Mesenchymal stem cell (in vitro differentiated cells and primary cell): ENCODE measurements around the gene PRICKLE2.

ENCODE experiments used
- DNase-seq: peaks from one replicate; pipeline ENCODE4 v3.0.0-alpha.2; 2013
- H2AFZ ChIP-seq: one replicate; pipeline ENCODE4 v1.6.1; 2013; ENCODE audit warnings: low read depth, mild to moderate bottlenecking, control low read depth, inconsistent platforms, low read length, moderate library complexity
- H2AK5ac ChIP-seq: 2 replicates; pipeline ENCODE4 v1.6.1; 2013; ENCODE audit warnings: low read length, moderate library complexity, mild to moderate bottlenecking, inconsistent platforms; ENCODE audit not compliant: severe bottlenecking
- H2BK120ac ChIP-seq: one replicate; pipeline ENCODE4 v1.6.1; 2013; ENCODE audit warnings: low read depth, mild to moderate bottlenecking, inconsistent platforms, low read length, moderate library complexity
- H2BK12ac ChIP-seq, 2 experiments: one replicate each; pipeline ENCODE4 v1.6.1; 2013; ENCODE audit warnings: inconsistent platforms in 2 of 2, low read length in 2 of 2, mild to moderate bottlenecking in 2 of 2, moderate library complexity in 2 of 2, control low read depth in 1 of 2
- H2BK15ac ChIP-seq: one replicate; pipeline ENCODE4 v1.6.1; 2013; ENCODE audit warnings: mild to moderate bottlenecking, low read depth, inconsistent platforms; ENCODE audit not compliant: poor library complexity, severe bottlenecking
- H2BK5ac ChIP-seq: 2 replicates; pipeline ENCODE4 v1.6.1; 2013; ENCODE audit warnings: low read depth, mild to moderate bottlenecking, low read length, control low read depth, inconsistent platforms; ENCODE audit not compliant: poor library complexity, severe bottlenecking
- H3K14ac ChIP-seq, 2 experiments: one replicate each; pipeline ENCODE4 v1.6.1; 2013; ENCODE audit warnings: inconsistent platforms in 2 of 2, low read length in 2 of 2, control low read depth in 1 of 2, mild to moderate bottlenecking in 1 of 2, moderate library complexity in 1 of 2
- H3K18ac ChIP-seq, 2 experiments: one replicate each; pipeline ENCODE4 v1.6.1; 2013; ENCODE audit warnings: inconsistent platforms in 2 of 2, low read length in 2 of 2, control low read depth in 1 of 2, low read depth in 1 of 2, mild to moderate bottlenecking in 1 of 2
- H3K23ac ChIP-seq, 2 experiments: one replicate each; pipeline ENCODE4 v1.6.1; 2013; ENCODE audit warnings: inconsistent platforms in 2 of 2, low read length in 2 of 2, mild to moderate bottlenecking in 2 of 2, moderate library complexity in 2 of 2, control low read depth in 1 of 2
- H3K27ac ChIP-seq: 2 replicates; pipeline ENCODE4 v1.5.1; 2013; ENCODE audit warnings: mild to moderate bottlenecking, moderate library complexity, low read length, control low read depth, inconsistent platforms; ENCODE audit not compliant: poor library complexity, severe bottlenecking
- H3K27me3 ChIP-seq, 2 experiments: 2 replicates each; pipeline versions ENCODE4 v1.6.1 to v1.7.0; 2013; ENCODE audit warnings: low read length in 2 of 2, mild to moderate bottlenecking in 2 of 2, moderate library complexity in 2 of 2, control low read depth in 1 of 2, inconsistent platforms in 1 of 2; ENCODE audit not compliant: control insufficient read depth in 1 of 2, insufficient read depth in 1 of 2
- H3K36me3 ChIP-seq, 2 experiments: 2 replicates each; pipeline versions ENCODE4 v1.6.1 to v1.7.0; 2013; ENCODE audit warnings: low read length in 2 of 2, control low read depth in 1 of 2, inconsistent platforms in 1 of 2, low read depth in 1 of 2, mild to moderate bottlenecking in 1 of 2; ENCODE audit not compliant: insufficient read depth in 2 of 2, control insufficient read depth in 1 of 2
- H3K4ac ChIP-seq, 2 experiments: one replicate each; pipeline ENCODE4 v1.6.1; 2013; ENCODE audit warnings: inconsistent platforms in 2 of 2, low read length in 2 of 2, mild to moderate bottlenecking in 2 of 2, moderate library complexity in 2 of 2, control low read depth in 1 of 2, low read depth in 1 of 2
- H3K4me1 ChIP-seq: 2 replicates; pipeline ENCODE4 v1.6.1; 2013; ENCODE audit warnings: low read depth, low read length, control low read depth; ENCODE audit not compliant: control insufficient read depth, insufficient read depth
- H3K4me2 ChIP-seq: 2 replicates; pipeline ENCODE4 v1.6.1; 2013; ENCODE audit warnings: low read length, mild to moderate bottlenecking, inconsistent platforms; ENCODE audit not compliant: poor library complexity, severe bottlenecking
- H3K4me3 ChIP-seq, 2 experiments: 2 replicates each; pipeline versions ENCODE4 v1.5.1 to v1.7.0; 2013; ENCODE audit warnings: low read length in 2 of 2, mild to moderate bottlenecking in 2 of 2, control low read depth in 1 of 2, low read depth in 1 of 2; ENCODE audit not compliant: insufficient read depth in 1 of 2
- H3K79me1 ChIP-seq: replicated peaks from 2 replicates; pipeline ENCODE4 v1.6.1; 2013; ENCODE audit warnings: mild to moderate bottlenecking, control low read depth, low read length, inconsistent platforms; ENCODE audit not compliant: poor library complexity, severe bottlenecking
- H3K9ac ChIP-seq: 2 replicates; pipeline ENCODE4 v1.7.0; 2013; ENCODE audit warnings: mild to moderate bottlenecking, low read length, moderate library complexity
- H3K9me3 ChIP-seq: 2 replicates; pipeline ENCODE4 v1.7.0; 2013; ENCODE audit warnings: mild to moderate bottlenecking, low read length; ENCODE audit not compliant: control insufficient read depth
- H4K8ac ChIP-seq: one replicate; pipeline ENCODE4 v1.6.1; 2013; ENCODE audit warnings: inconsistent platforms, mild to moderate bottlenecking, low read length, moderate library complexity
- H4K91ac ChIP-seq: one replicate; pipeline ENCODE4 v1.6.1; 2013; ENCODE audit warnings: mild to moderate bottlenecking, low read length, inconsistent platforms
- WGBS: methylation state at CpG from one replicate; pipeline ENCODE4 v1.1.7; 2013; ENCODE audit warnings: mixed read lengths; 5-methylcytosine and 5-hydroxymethylcytosine counted together

PRICKLE2 gene

GRCh38 chr3:64218329-64218728 lies 6.9 kb downstream of the PRICKLE2 start:
- 99% methylated on average over 2 of the region's 3 CpGs for WGBS
- H3K4me3 ChIP-seq = no peak overlapping the region

GRCh38 chr3:64216274-64217147 lies 8.8 kb downstream of the PRICKLE2 start:
- Histone ChIP-seq H3K79me1 (no peaks in the 10 kb centered on the region), H2BK5ac (no peak overlapping the region), H3K9ac (peak overlapping the region; percentile 70), H3K4me1 (peaks cover 23% of the 10 kb centered on the region), H3K4ac (peak overlapping the region; percentile 24 to 73), H3K27ac (peak overlapping the region; percentile 24), H3K9me3 (no peaks in the 10 kb centered on the region), H3K14ac (peak overlapping the region in 1 of 2 experiments; percentile 94), H3K23ac (no peak overlapping the region), H4K91ac (no peak overlapping the region), H3K18ac (peak overlapping the region; percentile 3 to 77), H2BK120ac (no peak overlapping the region), H2BK15ac (peak overlapping the region; percentile 44), H3K36me3 (peaks cover 0 to 9% of the 10 kb centered on the region in 2 experiments), H3K4me3 (peak overlapping the region in 1 of 2 experiments; percentile 45), H2AK5ac (peak overlapping the region; percentile 62), H2AFZ (no peak overlapping the region), H3K27me3 (no peaks in the 10 kb centered on the region), H3K4me2 (no peak overlapping the region), H2BK12ac (peak overlapping the region in 1 of 2 experiments; percentile 83), H4K8ac (peak overlapping the region; percentile 8)
- 50% methylated on average over 9 of the region's 10 CpGs for WGBS
- peak; percentile 45 for DNase-seq

More at GRCh38 chr3:64218329-64218728, 6.9 kb downstream of the PRICKLE2 start:
- H3K9ac ChIP-seq = no peak overlapping the region
- H3K4me2 ChIP-seq = no peak overlapping the region
- no peak overlapping the region for H4K91ac ChIP-seq
- H2BK120ac ChIP-seq = no peak overlapping the region
- peaks cover 0 to 6% of the 10 kb centered on the region in 2 experiments for H3K36me3 ChIP-seq
- no peak for DNase-seq
- no peak overlapping the region for H3K27ac ChIP-seq
- no peak overlapping the region for H2BK15ac ChIP-seq
- no peak overlapping the region for H2AK5ac ChIP-seq
- no peak overlapping the region for H3K18ac ChIP-seq
- no peak overlapping the region for H4K8ac ChIP-seq
- no peak overlapping the region for H2BK5ac ChIP-seq
- no peaks in the 10 kb centered on the region for H3K79me1 ChIP-seq
- H3K4ac ChIP-seq = no peak overlapping the region
- H3K4me1 ChIP-seq = peaks cover 26% of the 10 kb centered on the region
- no peak overlapping the region for H3K14ac ChIP-seq
- H3K27me3 ChIP-seq = no peaks in the 10 kb centered on the region
- H2AFZ ChIP-seq = no peak overlapping the region
- no peaks in the 10 kb centered on the region for H3K9me3 ChIP-seq
- no peak overlapping the region for H3K23ac ChIP-seq
- no peak overlapping the region for H2BK12ac ChIP-seq

DNA sequence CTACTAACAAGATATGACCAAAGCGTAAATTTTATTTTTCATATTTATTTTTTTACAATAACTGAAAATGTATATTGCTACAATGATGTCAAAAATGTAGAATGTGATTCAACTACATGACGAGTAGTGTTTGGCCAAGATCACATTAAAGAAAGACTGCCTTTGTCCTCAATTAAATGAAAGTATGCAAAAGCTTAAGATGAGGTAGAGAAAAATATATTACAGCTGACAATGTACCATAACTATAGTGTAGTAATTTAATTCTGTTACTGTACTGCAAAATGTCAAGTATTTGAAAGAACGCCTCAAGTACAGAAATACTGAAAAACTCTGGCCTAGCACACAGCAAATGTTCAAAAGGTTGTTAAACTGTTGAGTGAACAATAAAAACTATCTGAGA lies 9.7 kb downstream of the PRICKLE2 start:
- H3K14ac ChIP-seq = no peak overlapping the region
- no peak overlapping the region for H3K4ac ChIP-seq
- no peak overlapping the region for H2BK5ac ChIP-seq
- H3K9me3 ChIP-seq = no peaks in the 10 kb centered on the region
- H3K36me3 ChIP-seq = peaks cover 0 to 9% of the 10 kb centered on the region in 2 experiments
- H3K4me2 ChIP-seq = no peak overlapping the region
- H3K9ac ChIP-seq = peak overlapping the region; percentile 94
- no CpG with 5 or more reads among the region's 3 CpGs for WGBS
- H3K18ac ChIP-seq = no peak overlapping the region
- no peak overlapping the region for H4K91ac ChIP-seq
- no peak overlapping the region for H4K8ac ChIP-seq
- H2AFZ ChIP-seq = no peak overlapping the region
- H2BK120ac ChIP-seq = no peak overlapping the region
- H3K27me3 ChIP-seq = no peaks in the 10 kb centered on the region
- DNase-seq = no peak
- H3K79me1 ChIP-seq = peaks cover 2% of the 10 kb centered on the region
- H2BK15ac ChIP-seq = no peak overlapping the region
- H3K23ac ChIP-seq = no peak overlapping the region
- H3K4me3 ChIP-seq = peak overlapping the region in 1 of 2 experiments; percentile 77
- H3K27ac ChIP-seq = no peak overlapping the region
- H2AK5ac ChIP-seq = no peak overlapping the region
- no peak overlapping the region for H2BK12ac ChIP-seq
- peaks cover 19% of the 10 kb centered on the region for H3K4me1 ChIP-seq

- peak overlapping the region in 1 of 2 experiments; percentile 77 for H3K4me3 ChIP-seq
- H3K27ac ChIP-seq = peak overlapping the region; percentile 22
- peaks cover 2% of the 10 kb centered on the region for H3K79me1 ChIP-seq
- no peak overlapping the region for H2BK12ac ChIP-seq
- no peak overlapping the region for H2BK120ac ChIP-seq
- H3K4me2 ChIP-seq = no peak overlapping the region
- H2AK5ac ChIP-seq = peak overlapping the region; percentile 35
- no peak overlapping the region for H4K8ac ChIP-seq
- no peak overlapping the region for H3K23ac ChIP-seq
- no peak for DNase-seq
- H4K91ac ChIP-seq = no peak overlapping the region
- H2BK5ac ChIP-seq = no peak overlapping the region
- WGBS = 83% methylated on average over 1 of the region's 2 CpGs
- no peak overlapping the region for H3K4ac ChIP-seq
- H3K4me1 ChIP-seq = peaks cover 17% of the 10 kb centered on the region
- peaks cover 0 to 11% of the 10 kb centered on the region in 2 experiments for H3K36me3 ChIP-seq
- peak overlapping the region in 1 of 2 experiments; percentile 34 for H3K18ac ChIP-seq
- no peak overlapping the region for H2BK15ac ChIP-seq
- peak overlapping the region; percentile 94 for H3K9ac ChIP-seq
- no peak overlapping the region for H3K14ac ChIP-seq
- no peak overlapping the region for H2AFZ ChIP-seq
- no peaks in the 10 kb centered on the region for H3K27me3 ChIP-seq
- no peaks in the 10 kb centered on the region for H3K9me3 ChIP-seq
These were observed 10.2 kb downstream of the PRICKLE2 start for GRCh38 chr3:64215103-64215502.
